ENCODE measurements around the gene PLXNA4. TPM values are rescaled to one million over a fixed set of nuclear protein-coding genes. Genes with fewer than 3 reads are reported as not detected.

The PLXNA4 gene
- total RNA-seq, 2 donors from 2014 or later: 9.5 to 18.0 TPM

- no peaks in the 10 kb centered on the region for H3K27me3 ChIP-seq
- TF ChIP-seq CTCF (IDR thresholded peaks at IDR 0.05): no peak
Measured at GRCh38 chr7:132528695-132529094, 47.6 kb downstream of the PLXNA4 start.

GRCh38 chr7:132527467-132528410 lies 48.5 kb downstream of the PLXNA4 start:
- H3K27ac ChIP-seq: no peak overlapping the region
- no peak for TF ChIP-seq CTCF (IDR thresholded peaks at IDR 0.05)

More at GRCh38 chr7:132528695-132529094, 47.6 kb downstream of the PLXNA4 start:
- Histone ChIP-seq H3K9me3 (no peaks in the 10 kb centered on the region), H3K36me3 (no peaks in the 10 kb centered on the region), H3K4me3 (no peak overlapping the region), H3K4me1 (no peaks in the 10 kb centered on the region), H3K27ac (no peak overlapping the region)
- DNase-seq (ENCODE audit: low spot score): no peak

GRCh38 chr7:132526111-132526740 lies 50.0 kb downstream of the PLXNA4 start:
- no peak for DNase-seq (ENCODE audit: low spot score)
- no peak overlapping the region for H3K27ac ChIP-seq
- H3K9me3 ChIP-seq: no peaks in the 10 kb centered on the region
- H3K36me3 ChIP-seq: no peaks in the 10 kb centered on the region
- no peaks in the 10 kb centered on the region for H3K27me3 ChIP-seq
- no peaks in the 10 kb centered on the region for H3K4me1 ChIP-seq
- no peak for TF ChIP-seq CTCF (IDR thresholded peaks at IDR 0.05)
- H3K4me3 ChIP-seq: no peak overlapping the region

More at GRCh38 chr7:132527467-132528410, 48.5 kb downstream of the PLXNA4 start:
- Histone ChIP-seq H3K36me3 (no peaks in the 10 kb centered on the region), H3K4me3 (no peak overlapping the region), H3K27me3 (no peaks in the 10 kb centered on the region), H3K9me3 (no peaks in the 10 kb centered on the region), H3K4me1 (no peaks in the 10 kb centered on the region)
- no peak for DNase-seq (ENCODE audit: low spot score)

- TF ChIP-seq CTCF (IDR thresholded peaks at IDR 0.05): no peak
- H3K4me3 ChIP-seq: no peak overlapping the region
- H3K9me3 ChIP-seq: no peaks in the 10 kb centered on the region
- no peak overlapping the region for H3K27ac ChIP-seq
- peaks cover 0 to 28% of the 10 kb centered on the region in 2 donors for H3K4me1 ChIP-seq
- DNase-seq (ENCODE audit: low spot score): no peak
- no peaks in the 10 kb centered on the region for H3K36me3 ChIP-seq
- no peaks in the 10 kb centered on the region for H3K27me3 ChIP-seq
Measured at GRCh38 chr7:132521423-132521822, 54.8 kb downstream of the PLXNA4 start.

- H3K4me1 ChIP-seq: peaks cover 0 to 29% of the 10 kb centered on the region in 2 donors
- H3K4me3 ChIP-seq: no peak overlapping the region
- H3K9me3 ChIP-seq: no peaks in the 10 kb centered on the region
- no peaks in the 10 kb centered on the region for H3K27me3 ChIP-seq
- H3K36me3 ChIP-seq: no peaks in the 10 kb centered on the region
- no peak for TF ChIP-seq CTCF (IDR thresholded peaks at IDR 0.05)
- no peak for DNase-seq (ENCODE audit: low spot score)
- H3K27ac ChIP-seq: peak overlapping the region in 1 of 2 donors; percentile 26
Measured at GRCh38 chr7:132520591-132521280, 55.5 kb downstream of the PLXNA4 start.

All from right atrium auricular region (tissue), 2 donors.